Measurements from ENCODE around the gene PCDHA1. TPM values are rescaled to one million over a fixed set of nuclear protein-coding genes. Genes with fewer than 3 reads are reported as not detected.

Gene PCDHA1
- polyA plus RNA-seq (2012; ENCODE audit: insufficient read length, low read depth), result not detected

GRCh38 chr5:140785905-140786686 lies at the start of gene PCDHA1:
PCDHA1 (plus strand) TSS chr5:140786140.
- TF ChIP-seq POLR2AphosphoS5 (IDR thresholded peaks at IDR 0.05; ENCODE audit: low read depth, low read length) (no peak), SIN3A (IDR thresholded peaks at IDR 0.05; ENCODE audit: borderline replicate concordance, insufficient read depth, low read length) (no peak)

- TF ChIP-seq FOXP2 (optimal IDR thresholded peaks at IDR 0.05; ENCODE audit: borderline replicate concordance, extremely low read depth, extremely low read length, insufficient read depth) (no peak), POLR2AphosphoS5 (IDR thresholded peaks at IDR 0.05; ENCODE audit: low read depth, low read length) (no peak), SIN3A (IDR thresholded peaks at IDR 0.05; ENCODE audit: borderline replicate concordance, insufficient read depth, low read length) (no peak), REST (IDR thresholded peaks at IDR 0.05; ENCODE audit: insufficient read depth in 1 of 2, low read depth in 2 of 2, low read length in 2 of 2) (no peak), TAF1 (IDR thresholded peaks at IDR 0.05; ENCODE audit: borderline replicate concordance, insufficient read depth, low read length) (no peak)
Observed at GRCh38 chr5:140737486-140737885, 48.5 kb upstream of the PCDHA1 start.

GRCh38 chr5:140741967-140742366 lies 44.0 kb upstream of the PCDHA1 start:
- TF ChIP-seq REST (IDR thresholded peaks at IDR 0.05; ENCODE audit: insufficient read depth in 1 of 2, low read depth in 2 of 2, low read length in 2 of 2) (no peak), SIN3A (IDR thresholded peaks at IDR 0.05; ENCODE audit: borderline replicate concordance, insufficient read depth, low read length) (no peak), TAF1 (IDR thresholded peaks at IDR 0.05; ENCODE audit: borderline replicate concordance, insufficient read depth, low read length) (no peak), POLR2AphosphoS5 (IDR thresholded peaks at IDR 0.05; ENCODE audit: low read depth, low read length) (no peak), FOXP2 (optimal IDR thresholded peaks at IDR 0.05; ENCODE audit: borderline replicate concordance, extremely low read depth, extremely low read length, insufficient read depth) (no peak)

GRCh38 chr5:140753561-140753960 lies 32.4 kb upstream of the PCDHA1 start:
- TF ChIP-seq POLR2AphosphoS5 (IDR thresholded peaks at IDR 0.05; ENCODE audit: low read depth, low read length) (no peak), REST (IDR thresholded peaks at IDR 0.05; ENCODE audit: insufficient read depth in 1 of 2, low read depth in 2 of 2, low read length in 2 of 2) (no peak), FOXP2 (optimal IDR thresholded peaks at IDR 0.05; ENCODE audit: borderline replicate concordance, extremely low read depth, extremely low read length, insufficient read depth) (no peak), SIN3A (IDR thresholded peaks at IDR 0.05; ENCODE audit: borderline replicate concordance, insufficient read depth, low read length) (no peak), TAF1 (IDR thresholded peaks at IDR 0.05; ENCODE audit: borderline replicate concordance, insufficient read depth, low read length) (no peak)

GRCh38 chr5:140764177-140764973 lies 21.6 kb upstream of the PCDHA1 start:
- TF ChIP-seq FOXP2 (optimal IDR thresholded peaks at IDR 0.05; ENCODE audit: borderline replicate concordance, extremely low read depth, extremely low read length, insufficient read depth), result no peak
- TF ChIP-seq REST (IDR thresholded peaks at IDR 0.05; ENCODE audit: insufficient read depth in 1 of 2, low read depth in 2 of 2, low read length in 2 of 2), result no peak
- no peak for TF ChIP-seq SIN3A (IDR thresholded peaks at IDR 0.05; ENCODE audit: borderline replicate concordance, insufficient read depth, low read length)
- TF ChIP-seq POLR2AphosphoS5 (IDR thresholded peaks at IDR 0.05; ENCODE audit: low read depth, low read length), result no peak
- TF ChIP-seq TAF1 (IDR thresholded peaks at IDR 0.05; ENCODE audit: borderline replicate concordance, insufficient read depth, low read length), result no peak
